ENCODE data around the gene SLCO2B1.

The SLCO2B1 gene

GRCh38 chr11:75240311-75241035 is 89.6 kb downstream of the SLCO2B1 start, which contains the start of gene TPBGL:
TSS of gene TPBGL (plus strand) at chr11:75240774. CDS start at chr11:75241050, 276 bp downstream.
- no peak for TF ChIP-seq CTCF (IDR thresholded peaks at IDR 0.05; ENCODE audit: insufficient read depth, missing control alignments)
- DNase-seq (ENCODE audit: insufficient read length, low spot score) (peak; percentile 45), FAIRE-seq (no peak)

- peak; percentile 93 for TF ChIP-seq CTCF (IDR thresholded peaks at IDR 0.05; ENCODE audit: insufficient read depth, missing control alignments)
- FAIRE-seq (no peak), DNase-seq (ENCODE audit: insufficient read length, low spot score) (peak; percentile 93)
These were observed 90.4 kb downstream of the SLCO2B1 start for GRCh38 chr11:75241036-75241905.

- no peak for FAIRE-seq
- no peak for TF ChIP-seq CTCF (IDR thresholded peaks at IDR 0.05; ENCODE audit: insufficient read depth, missing control alignments)
- peak; percentile 41 for DNase-seq (ENCODE audit: insufficient read length, low spot score)
These were observed 91.2 kb downstream of the SLCO2B1 start for GRCh38 chr11:75241906-75242644.

- no peak for TF ChIP-seq CTCF (IDR thresholded peaks at IDR 0.05; ENCODE audit: insufficient read depth, missing control alignments)
- FAIRE-seq (no peak), DNase-seq (ENCODE audit: insufficient read length, low spot score) (no peak)
These were observed 92.1 kb downstream of the SLCO2B1 start for GRCh38 chr11:75242722-75243600.

- no peak for FAIRE-seq
- TF ChIP-seq CTCF (IDR thresholded peaks at IDR 0.05; ENCODE audit: insufficient read depth, missing control alignments) = no peak
- DNase-seq (ENCODE audit: insufficient read length, low spot score) = no peak
These were observed 93.3 kb downstream of the SLCO2B1 start for GRCh38 chr11:75244052-75244814.

All from D721Med (cell line).